VCaP (cell line): ENCODE results near the gene GSAP.

Experiments
- H3K27ac ChIP-seq: fragments of 450-650 bp; 2 replicates; pipeline ENCODE4 v1.5.1; 2017
- CTCF ChIP-seq: fragments of 450-650 bp; conservative IDR thresholded peaks from 2 replicates; pipeline ENCODE4 v1.5.1; 2017; ENCODE audit warnings: mild to moderate bottlenecking, moderate library complexity

Gene GSAP

GRCh38 chr7:77416621-77417371 lies 647 bp upstream of the GSAP start:
- peak; percentile 52 for TF ChIP-seq CTCF
- peak overlapping the region; percentile 97 for H3K27ac ChIP-seq

- H3K27ac ChIP-seq = peak overlapping the region; percentile 97
- no peak for TF ChIP-seq CTCF
Measured at GRCh38 chr7:77415476-77415822, 700 bp downstream of the GSAP start.

GRCh38 chr7:77413861-77414424 lies 2.2 kb downstream of the GSAP start:
- no peak overlapping the region for H3K27ac ChIP-seq
- no peak for TF ChIP-seq CTCF

- TF ChIP-seq CTCF = no peak
- H3K27ac ChIP-seq = no peak overlapping the region
Measured at GRCh38 chr7:77413128-77413527, 3.0 kb downstream of the GSAP start.

- H3K27ac ChIP-seq = 0 out of 2 replicates have a peak overlapping the region, but pooled peaks have one; percentile 0
- no peak for TF ChIP-seq CTCF
Measured at GRCh38 chr7:77409739-77410547, 6.2 kb downstream of the GSAP start.

- no peak for TF ChIP-seq CTCF
- no peak overlapping the region for H3K27ac ChIP-seq
Measured at GRCh38 chr7:77409005-77409738, 7.0 kb downstream of the GSAP start.

- H3K27ac ChIP-seq = no peak overlapping the region
- no peak for TF ChIP-seq CTCF
Measured at GRCh38 chr7:77407906-77408305, 8.2 kb downstream of the GSAP start.
